DOHH2 (cell line): ENCODE results near the gene MARS1.

ENCODE experiments used
- H3F3A ChIP-seq: fragments of 200-600 bp; sonication (generic), shearing (Covaris generic); 2 replicates; pipeline ENCODE4 v1.6.0; 2016; ENCODE audit warnings: antibody characterized with exemption, mild to moderate bottlenecking; ENCODE audit not compliant: control insufficient read depth, insufficient read depth
- H3K27ac ChIP-seq: fragments of 200-600 bp; sonication (generic); 2 replicates; pipeline ENCODE4 v1.5.1; 2014; ENCODE audit warnings: low read depth, mild to moderate bottlenecking, low read length, moderate library complexity
- H3K27me3 ChIP-seq: fragments of 200-600 bp; sonication (generic); 2 replicates; pipeline ENCODE4 v1.6.1; 2014; ENCODE audit warnings: mild to moderate bottlenecking, low read length, mixed read lengths; ENCODE audit not compliant: control insufficient read depth
- H3K36me3 ChIP-seq: fragments of 200-600 bp; sonication (generic); 2 replicates; pipeline ENCODE4 v1.6.1; 2014; ENCODE audit warnings: mild to moderate bottlenecking, low read length, moderate library complexity, mixed read lengths; ENCODE audit not compliant: control insufficient read depth
- H3K4me1 ChIP-seq: fragments of 200-600 bp; sonication (generic); 2 replicates; pipeline ENCODE4 v1.6.1; 2014; ENCODE audit warnings: mild to moderate bottlenecking, low read length, mixed read lengths; ENCODE audit not compliant: control insufficient read depth
- H3K4me2 ChIP-seq: fragments of 200-600 bp; sonication (generic); 2 replicates; pipeline ENCODE4 v1.6.0; 2014; ENCODE audit warnings: mild to moderate bottlenecking, low read length, moderate library complexity
- H3K4me3 ChIP-seq: fragments of 200-600 bp; sonication (generic); 2 replicates; pipeline ENCODE4 v1.5.1; 2014; ENCODE audit warnings: mild to moderate bottlenecking, low read length, mixed read lengths
- H3K79me2 ChIP-seq: fragments of 200-600 bp; sonication (generic); 2 replicates; pipeline ENCODE4 v1.6.1; 2014; ENCODE audit warnings: mild to moderate bottlenecking, low read length, mixed read lengths; ENCODE audit not compliant: control insufficient read depth
- H3K9me2 ChIP-seq: fragments of 200-600 bp; sonication (generic); replicated peaks from 2 replicates; pipeline ENCODE4 v1.6.1; 2014; ENCODE audit warnings: mild to moderate bottlenecking, low read length, mixed read lengths; ENCODE audit not compliant: control insufficient read depth
- H3K9me3 ChIP-seq: fragments of 200-600 bp; sonication (generic); 2 replicates; pipeline ENCODE4 v1.6.1; 2014; ENCODE audit warnings: antibody characterized with exemption, low read length, mixed read lengths; ENCODE audit not compliant: control insufficient read depth, insufficient read depth
- H4K20me1 ChIP-seq: fragments of 200-600 bp; sonication (generic); 2 replicates; pipeline ENCODE4 v1.6.0; 2014; ENCODE audit warnings: low read depth, mild to moderate bottlenecking, antibody characterized with exemption, low read length, moderate library complexity; ENCODE audit not compliant: control insufficient read depth, insufficient read depth
- EZH2phosphoT487 ChIP-seq: fragments of 200-600 bp; sonication (generic); IDR thresholded peaks from 2 replicates; pipeline ENCODE4 v1.6.1; 2017; ENCODE audit warnings: borderline replicate concordance, mild to moderate bottlenecking, antibody characterized with exemption, low read length, moderate library complexity, mixed read lengths
- TF ChIP-seq, protein P1 (sequence below): fragments of 200-600 bp; sonication (generic); IDR thresholded peaks from one replicate; pipeline ENCODE4 v1.5.1; 2014; ENCODE audit warnings: antibody characterized with exemption, mild to moderate bottlenecking, low read depth, low read length; ENCODE audit not compliant: poor library complexity, severe bottlenecking

The MARS1 gene

DNA sequence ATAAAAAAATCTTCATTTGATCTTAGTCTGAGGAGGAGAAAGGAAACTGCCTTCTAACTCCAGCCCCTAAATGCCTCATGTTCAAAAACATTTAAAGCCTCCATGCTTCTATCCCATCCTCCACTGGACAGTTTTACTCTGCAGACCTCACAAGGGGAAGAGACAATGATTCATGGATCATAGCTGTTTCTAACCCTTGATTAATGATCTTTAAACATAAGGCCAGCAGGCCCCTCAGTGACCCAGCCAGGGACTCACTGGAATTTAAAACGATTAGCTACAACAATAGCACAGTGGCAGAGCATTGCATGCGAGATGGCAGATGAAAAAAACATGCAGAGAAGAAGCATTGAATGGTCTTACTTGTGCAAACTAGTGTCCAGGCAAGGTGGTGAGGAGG lies 53.1 kb downstream of the MARS1 start:
- H3K4me1 ChIP-seq, result peaks cover 13% of the 10 kb centered on the region
- no peak overlapping the region for H3K27ac ChIP-seq
- no peak overlapping the region for H3K4me2 ChIP-seq
- peaks cover 27% of the 10 kb centered on the region for H3K36me3 ChIP-seq
- TF ChIP-seq EZH2phosphoT487, result no peak
- TF ChIP-seq, protein P1, sequence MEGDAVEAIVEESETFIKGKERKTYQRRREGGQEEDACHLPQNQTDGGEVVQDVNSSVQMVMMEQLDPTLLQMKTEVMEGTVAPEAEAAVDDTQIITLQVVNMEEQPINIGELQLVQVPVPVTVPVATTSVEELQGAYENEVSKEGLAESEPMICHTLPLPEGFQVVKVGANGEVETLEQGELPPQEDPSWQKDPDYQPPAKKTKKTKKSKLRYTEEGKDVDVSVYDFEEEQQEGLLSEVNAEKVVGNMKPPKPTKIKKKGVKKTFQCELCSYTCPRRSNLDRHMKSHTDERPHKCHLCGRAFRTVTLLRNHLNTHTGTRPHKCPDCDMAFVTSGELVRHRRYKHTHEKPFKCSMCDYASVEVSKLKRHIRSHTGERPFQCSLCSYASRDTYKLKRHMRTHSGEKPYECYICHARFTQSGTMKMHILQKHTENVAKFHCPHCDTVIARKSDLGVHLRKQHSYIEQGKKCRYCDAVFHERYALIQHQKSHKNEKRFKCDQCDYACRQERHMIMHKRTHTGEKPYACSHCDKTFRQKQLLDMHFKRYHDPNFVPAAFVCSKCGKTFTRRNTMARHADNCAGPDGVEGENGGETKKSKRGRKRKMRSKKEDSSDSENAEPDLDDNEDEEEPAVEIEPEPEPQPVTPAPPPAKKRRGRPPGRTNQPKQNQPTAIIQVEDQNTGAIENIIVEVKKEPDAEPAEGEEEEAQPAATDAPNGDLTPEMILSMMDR, result no peak
- no peaks in the 10 kb centered on the region for H3K27me3 ChIP-seq
- H3K4me3 ChIP-seq, result no peak overlapping the region
- no peaks in the 10 kb centered on the region for H3K9me2 ChIP-seq
- H3K9me3 ChIP-seq, result no peaks in the 10 kb centered on the region
- H3K79me2 ChIP-seq, result peaks cover 22% of the 10 kb centered on the region
- H3F3A ChIP-seq, result peaks cover 3% of the 10 kb centered on the region; the same call in 1 of the 2 replicates
- no peaks in the 10 kb centered on the region for H4K20me1 ChIP-seq

- H3K36me3 ChIP-seq, result peaks cover 29% of the 10 kb centered on the region
- no peak overlapping the region for H3K27ac ChIP-seq
- H3K9me2 ChIP-seq, result no peaks in the 10 kb centered on the region
- no peaks in the 10 kb centered on the region for H3K9me3 ChIP-seq
- peaks cover 17% of the 10 kb centered on the region for H3K4me1 ChIP-seq
- no peak for TF ChIP-seq EZH2phosphoT487
- TF ChIP-seq, protein P1, result no peak
- no peak overlapping the region for H3K4me2 ChIP-seq
- peaks cover 3% of the 10 kb centered on the region; the same call in 1 of the 2 replicates for H3F3A ChIP-seq
- H3K79me2 ChIP-seq, result peaks cover 29% of the 10 kb centered on the region
- H3K27me3 ChIP-seq, result no peaks in the 10 kb centered on the region
- no peak overlapping the region for H3K4me3 ChIP-seq
- H4K20me1 ChIP-seq, result no peaks in the 10 kb centered on the region
These were observed 53.8 kb downstream of the MARS1 start for GRCh38 chr12:57541717-57542116.

GRCh38 chr12:57543581-57543980 lies 55.7 kb downstream of the MARS1 start:
- Histone ChIP-seq H3K4me3 (no peak overlapping the region), H3K79me2 (peaks cover 31% of the 10 kb centered on the region), H3K4me2 (no peak overlapping the region), H4K20me1 (no peaks in the 10 kb centered on the region), H3K9me2 (no peaks in the 10 kb centered on the region), H3K27ac (no peak overlapping the region), H3K4me1 (peaks cover 24% of the 10 kb centered on the region), H3K36me3 (peaks cover 30% of the 10 kb centered on the region), H3K27me3 (peaks cover under 1% of the 10 kb centered on the region; the same call in 1 of the 2 replicates), H3K9me3 (no peaks in the 10 kb centered on the region), H3F3A (peaks cover 9% of the 10 kb centered on the region)
- TF ChIP-seq, protein P1, result no peak
- TF ChIP-seq EZH2phosphoT487, result no peak
